Esophagus squamous epithelium (tissue), 5 donors: ENCODE results near the gene THSD7B. TPM values are rescaled to one million over a fixed set of nuclear protein-coding genes. Genes with fewer than 3 reads are reported as not detected.

ENCODE experiments used
- DNase-seq: peaks from one replicate; lab custom pipeline; 2025; lab: John Stamatoyannopoulos, UW
- H3K27ac ChIP-seq, 4 donors: fragments of 200-600 bp; sonication (generic); one replicate each; pipeline ENCODE4 v1.5.1; 2016 to 2019; ENCODE audit warnings: mild to moderate bottlenecking in 1 of 4
- H3K27me3 ChIP-seq, 4 donors: fragments of 200-600 bp; sonication (generic); 1 replicate in 3 of 4; 2 replicates in 1 of 4; pipeline versions ENCODE4 v1.5.1 to v1.6.0; 2017 to 2021; ENCODE audit warnings: antibody characterized with exemption in 1 of 4
- H3K36me3 ChIP-seq, 3 donors: fragments of 200-600 bp; sonication (generic); one replicate each; pipeline ENCODE4 v1.5.1; 2016 to 2019
- H3K4me1 ChIP-seq, 3 donors: fragments of 200-600 bp; sonication (generic); one replicate each; pipeline ENCODE4 v1.5.1; 2017 to 2019
- H3K4me3 ChIP-seq, 4 donors: fragments of 200-600 bp; sonication (generic); 1 replicate in 3 of 4; 2 replicates in 1 of 4; pipeline ENCODE4 v1.5.1; 2016 to 2019; ENCODE audit warnings: mild to moderate bottlenecking in 2 of 4, moderate library complexity in 1 of 4
- H3K9me3 ChIP-seq, 3 donors: fragments of 200-600 bp; sonication (generic); one replicate each; pipeline ENCODE4 v1.5.1; 2016 to 2019
- POLR2A ChIP-seq, 4 donors: fragments of 450-650 bp; IDR thresholded peaks; one replicate each; pipeline ENCODE4 v1.6.1; 2017; ENCODE audit warnings: antibody characterized with exemption in 4 of 4, mild to moderate bottlenecking in 4 of 4, moderate library complexity in 3 of 4
- WGBS, 2 donors: methylation state at CpG; one replicate each; pipeline ENCODE4 v1.1.5; 2018; 5-methylcytosine and 5-hydroxymethylcytosine counted together
- intact Hi-C: fragments of 100-400 bp; cut with DNase I; formaldehyde crosslinking; loops from one replicate; pipeline ENCODE4 v1.15.0; 2022
- total RNA-seq, 4 donors: library from RNA; depleted of rRNA; stranded (reverse); fragments of >200 nt; gene quantifications; one replicate each; pipeline ENCODE4 v1.1.0, GENCODE V29; 2016
- TF ChIP-seq, protein P1 (sequence below), 6 experiments: fragments of 450-650 bp in 4 of 6; fragments of 200-600 bp in 2 of 6; sonication (generic) in 2 of 6; IDR thresholded peaks; one replicate each; pipeline ENCODE4 v1.5.1; 2016 to 2019; ENCODE audit warnings: antibody characterized with exemption in 6 of 6, mild to moderate bottlenecking in 4 of 6, moderate library complexity in 4 of 6
- donor health status: DM: yes; HTN: yes; CAD: no.

Gene THSD7B
- total RNA-seq, 4 donors from 2014 or later = 0.31 to 0.97 (median 0.72) TPM

- 56 to 75% methylated on average over 2 of the region's 2 CpGs for WGBS, 2 donors
Observed at GRCh38 chr2:137255345-137255744, 490.0 kb downstream of the THSD7B start.

DNA sequence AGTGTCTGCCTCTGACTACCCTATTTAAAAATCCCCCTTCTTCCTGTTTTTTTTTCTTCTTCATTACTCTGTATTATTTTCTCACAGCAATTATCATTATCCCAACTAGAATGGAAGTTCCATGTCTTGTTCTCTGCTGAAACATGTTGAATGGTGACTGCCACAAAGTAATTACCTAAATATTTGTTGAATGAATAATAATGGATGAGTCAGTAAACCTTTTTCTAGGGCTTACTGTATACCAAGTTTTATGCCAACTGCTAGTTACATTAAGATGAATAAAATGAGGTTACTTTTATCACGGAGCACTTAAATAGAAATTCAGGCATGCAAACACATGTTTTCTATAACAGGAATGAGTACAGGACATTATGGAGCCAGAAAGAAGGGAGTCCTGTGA lies 490.6 kb downstream of the THSD7B start:
- Histone ChIP-seq H3K36me3 (no peaks in the 10 kb centered on the region), H3K4me3 (no peak overlapping the region), H3K4me1 (peaks cover 0 to 9% (median 0%) of the 10 kb centered on the region in 3 donors), H3K27ac (no peak overlapping the region), H3K9me3 (no peaks in the 10 kb centered on the region), H3K27me3 (no peaks in the 10 kb centered on the region)
- DNase-seq = no peak
- 42 to 50% methylated on average over 1 of the region's 1 CpG for WGBS, 2 donors
- intact Hi-C loops = no loop called here
- no peak for TF ChIP-seq POLR2A (IDR thresholded peaks at IDR 0.05)
- TF ChIP-seq, protein P1, sequence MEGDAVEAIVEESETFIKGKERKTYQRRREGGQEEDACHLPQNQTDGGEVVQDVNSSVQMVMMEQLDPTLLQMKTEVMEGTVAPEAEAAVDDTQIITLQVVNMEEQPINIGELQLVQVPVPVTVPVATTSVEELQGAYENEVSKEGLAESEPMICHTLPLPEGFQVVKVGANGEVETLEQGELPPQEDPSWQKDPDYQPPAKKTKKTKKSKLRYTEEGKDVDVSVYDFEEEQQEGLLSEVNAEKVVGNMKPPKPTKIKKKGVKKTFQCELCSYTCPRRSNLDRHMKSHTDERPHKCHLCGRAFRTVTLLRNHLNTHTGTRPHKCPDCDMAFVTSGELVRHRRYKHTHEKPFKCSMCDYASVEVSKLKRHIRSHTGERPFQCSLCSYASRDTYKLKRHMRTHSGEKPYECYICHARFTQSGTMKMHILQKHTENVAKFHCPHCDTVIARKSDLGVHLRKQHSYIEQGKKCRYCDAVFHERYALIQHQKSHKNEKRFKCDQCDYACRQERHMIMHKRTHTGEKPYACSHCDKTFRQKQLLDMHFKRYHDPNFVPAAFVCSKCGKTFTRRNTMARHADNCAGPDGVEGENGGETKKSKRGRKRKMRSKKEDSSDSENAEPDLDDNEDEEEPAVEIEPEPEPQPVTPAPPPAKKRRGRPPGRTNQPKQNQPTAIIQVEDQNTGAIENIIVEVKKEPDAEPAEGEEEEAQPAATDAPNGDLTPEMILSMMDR (IDR thresholded peaks at IDR 0.05) = no peak

More at GRCh38 chr2:137255345-137255744, 490.0 kb downstream of the THSD7B start:
- Histone ChIP-seq H3K4me3 (no peak overlapping the region), H3K27me3 (no peaks in the 10 kb centered on the region), H3K4me1 (peaks cover 0 to 9% (median 0%) of the 10 kb centered on the region in 3 donors), H3K27ac (no peak overlapping the region), H3K36me3 (no peaks in the 10 kb centered on the region), H3K9me3 (no peaks in the 10 kb centered on the region)
- intact Hi-C loops = no loop called here
- TF ChIP-seq, protein P1 (IDR thresholded peaks at IDR 0.05) = no peak
- no peak for TF ChIP-seq POLR2A (IDR thresholded peaks at IDR 0.05)
- DNase-seq = no peak

DNA sequence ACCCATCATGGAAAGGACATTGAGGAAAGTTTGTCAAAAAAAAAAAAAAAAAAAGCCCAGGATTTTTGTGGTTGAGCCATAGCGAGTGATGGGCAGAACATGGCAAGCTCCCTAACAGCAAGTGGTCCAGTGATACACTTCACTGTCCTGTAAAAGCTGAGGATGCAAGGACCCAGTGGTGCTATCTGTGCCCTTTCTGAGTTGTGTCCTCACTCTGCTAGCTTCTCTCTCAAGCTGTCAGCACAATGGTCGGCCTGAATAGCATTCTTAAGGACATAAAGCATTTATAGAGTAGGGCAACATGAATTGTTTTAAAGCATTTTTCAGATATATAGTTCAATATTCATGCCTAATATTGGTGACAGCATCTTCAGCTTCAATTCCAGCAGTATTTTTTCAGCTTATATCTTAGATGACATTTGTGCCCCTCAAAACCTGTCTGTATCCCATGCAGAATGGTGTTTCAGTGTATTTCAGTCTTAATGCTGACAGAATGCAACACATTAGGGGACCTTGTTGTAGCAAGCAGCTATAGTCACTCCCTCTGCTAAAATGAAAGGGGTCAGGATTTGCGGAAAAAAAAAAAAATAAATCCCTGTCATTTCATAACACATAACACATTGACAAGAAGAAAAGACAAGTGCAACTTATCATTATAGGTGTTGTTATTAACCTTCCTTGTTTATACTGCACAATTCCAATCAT lies 496.7 kb downstream of the THSD7B start:
- no peak overlapping the region for H3K27ac ChIP-seq
- TF ChIP-seq, protein P1 (IDR thresholded peaks at IDR 0.05) = no peak
- TF ChIP-seq POLR2A (IDR thresholded peaks at IDR 0.05) = no peak
- intact Hi-C loops = no loop called here
- no peaks in the 10 kb centered on the region for H3K4me1 ChIP-seq
- no peak for DNase-seq
- H3K27me3 ChIP-seq = no peaks in the 10 kb centered on the region
- no peaks in the 10 kb centered on the region for H3K9me3 ChIP-seq
- H3K36me3 ChIP-seq = no peaks in the 10 kb centered on the region
- H3K4me3 ChIP-seq = no peak overlapping the region
- 68 to 72% methylated on average over 3 of the region's 3 CpGs for WGBS, 2 donors

DNA sequence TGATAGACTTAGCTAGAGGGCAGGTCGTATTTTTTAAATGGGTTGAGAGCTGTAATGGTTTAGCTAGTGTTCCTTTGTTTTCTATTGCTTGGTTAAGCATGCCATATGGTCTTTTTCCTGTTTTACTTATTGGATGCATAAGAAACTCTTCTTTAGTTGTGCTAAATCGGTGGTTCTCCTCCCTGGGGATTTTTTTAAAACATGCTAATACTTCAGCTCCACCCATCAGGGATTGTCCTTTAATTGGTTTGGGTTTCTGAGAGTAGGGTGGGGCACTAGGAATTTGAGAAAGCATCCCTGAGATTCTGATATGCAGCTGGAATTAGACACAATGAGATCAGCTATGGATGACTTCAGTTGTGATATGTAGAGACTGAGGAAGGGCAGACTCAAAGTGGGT lies 497.2 kb downstream of the THSD7B start:
- WGBS, 2 donors = 18 to 45% methylated on average over 2 of the region's 2 CpGs
- intact Hi-C loops = no loop called here
- no peak for DNase-seq
- H3K27ac ChIP-seq = no peak overlapping the region
- TF ChIP-seq POLR2A (IDR thresholded peaks at IDR 0.05) = no peak
- TF ChIP-seq, protein P1 (IDR thresholded peaks at IDR 0.05) = no peak
- H3K9me3 ChIP-seq = no peaks in the 10 kb centered on the region
- no peak overlapping the region for H3K4me3 ChIP-seq
- H3K4me1 ChIP-seq = no peaks in the 10 kb centered on the region
- no peaks in the 10 kb centered on the region for H3K27me3 ChIP-seq
- H3K36me3 ChIP-seq = no peaks in the 10 kb centered on the region

- H3K36me3 ChIP-seq = no peaks in the 10 kb centered on the region
- DNase-seq = no peak
- intact Hi-C loops = no loop called here
- no peaks in the 10 kb centered on the region for H3K9me3 ChIP-seq
- no peaks in the 10 kb centered on the region for H3K4me1 ChIP-seq
- no peaks in the 10 kb centered on the region for H3K27me3 ChIP-seq
- WGBS, 2 donors = 34 to 44% methylated on average over 4 of the region's 4 CpGs
- no peak for TF ChIP-seq POLR2A (IDR thresholded peaks at IDR 0.05)
- TF ChIP-seq, protein P1 (IDR thresholded peaks at IDR 0.05) = no peak
- H3K4me3 ChIP-seq = no peak overlapping the region
- H3K27ac ChIP-seq = no peak overlapping the region
Observed at GRCh38 chr2:137287913-137288639, 522.7 kb downstream of the THSD7B start.
